Measurements from ENCODE around the gene PGLYRP4.

GRCh38 chr1:153360592-153361479 is 12.2 kb upstream of the PGLYRP4 start:
- TF ChIP-seq CTCF (IDR thresholded peaks at IDR 0.05; ENCODE audit: low read depth, low read length, poor library complexity, severe bottlenecking) (no peak), EZH2phosphoT487 (IDR thresholded peaks at IDR 0.05; ENCODE audit: borderline replicate concordance, low read length) (no peak)

Data from DOHH2 (cell line).